HG03159 (cell line): ENCODE results near the gene SLC10A4.
"Not testable (repeated sequence)": the region's sequence is repeated elsewhere in the genome, so short reads cannot be mapped to it uniquely, and the experiment has no call there.

ENCODE experiments used
- ATAC-seq: cut with Tn5 transposase; IDR thresholded peaks from one replicate; pipeline ENCODE4 v1.9.1; 2021; ENCODE audit warnings: mild to moderate bottlenecking, moderate library complexity; ENCODE audit not compliant: unreplicated experiment

Gene SLC10A4, protein sequence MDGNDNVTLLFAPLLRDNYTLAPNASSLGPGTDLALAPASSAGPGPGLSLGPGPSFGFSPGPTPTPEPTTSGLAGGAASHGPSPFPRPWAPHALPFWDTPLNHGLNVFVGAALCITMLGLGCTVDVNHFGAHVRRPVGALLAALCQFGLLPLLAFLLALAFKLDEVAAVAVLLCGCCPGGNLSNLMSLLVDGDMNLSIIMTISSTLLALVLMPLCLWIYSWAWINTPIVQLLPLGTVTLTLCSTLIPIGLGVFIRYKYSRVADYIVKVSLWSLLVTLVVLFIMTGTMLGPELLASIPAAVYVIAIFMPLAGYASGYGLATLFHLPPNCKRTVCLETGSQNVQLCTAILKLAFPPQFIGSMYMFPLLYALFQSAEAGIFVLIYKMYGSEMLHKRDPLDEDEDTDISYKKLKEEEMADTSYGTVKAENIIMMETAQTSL

DNA sequence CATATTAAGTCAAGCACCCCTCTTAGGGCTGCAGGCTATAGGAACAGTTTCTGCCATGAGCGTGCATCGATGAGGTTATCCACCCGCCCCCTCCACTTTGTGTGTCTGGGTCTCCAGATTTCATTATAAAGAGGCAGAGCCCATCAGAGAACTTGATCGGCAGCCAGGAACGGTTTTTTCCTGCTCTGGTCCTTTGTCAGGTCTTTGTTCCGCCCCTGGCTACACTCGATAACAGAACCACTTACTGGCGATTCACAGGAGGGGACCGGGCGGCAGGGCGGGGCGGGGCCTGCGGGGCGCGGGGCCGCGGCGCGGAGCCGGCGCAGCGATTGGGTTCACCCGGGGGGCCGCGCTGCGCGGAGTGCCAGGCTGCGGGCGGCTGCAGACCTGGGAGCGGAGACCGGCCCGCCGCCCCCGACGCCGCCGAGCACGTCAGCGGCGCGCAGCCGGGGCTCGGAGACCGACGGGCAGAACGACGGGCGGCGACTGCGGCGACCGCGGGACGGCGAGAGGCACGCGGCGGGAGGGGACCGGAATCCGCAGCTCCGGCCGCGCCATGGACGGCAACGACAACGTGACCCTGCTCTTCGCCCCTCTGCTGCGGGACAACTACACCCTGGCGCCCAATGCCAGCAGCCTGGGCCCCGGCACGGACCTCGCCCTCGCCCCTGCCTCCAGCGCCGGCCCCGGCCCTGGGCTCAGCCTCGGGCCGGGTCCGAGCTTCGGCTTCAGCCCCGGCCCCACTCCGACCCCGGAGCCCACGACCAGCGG, at the start of gene SLC10A4:
Gene SLC10A4, plus strand, starts transcription at position 338 of the 771 bp plus-strand sequence. Its CDS starts 219 bp downstream, at position 557.
- ATAC-seq = no peak

DNA sequence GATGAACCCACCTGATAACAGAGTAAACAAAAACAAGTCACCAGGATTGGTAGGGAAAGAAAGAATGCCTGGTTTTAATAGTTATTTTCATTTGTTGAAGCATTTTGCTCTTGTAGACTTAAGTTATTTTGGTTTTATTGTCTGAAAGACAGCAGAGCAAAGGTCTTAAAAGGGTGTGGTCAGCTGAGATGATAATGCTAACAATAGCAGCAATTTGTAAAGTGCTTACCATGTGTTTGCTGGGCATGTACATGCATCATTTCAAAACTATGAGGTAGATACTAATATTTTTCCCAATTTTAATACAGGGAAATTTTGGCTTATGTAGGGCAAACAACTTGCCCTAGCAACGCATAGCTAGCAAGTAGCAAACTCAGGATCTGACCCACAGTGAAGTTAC, 46.8 kb upstream of the SLC10A4 start:
- no peak for ATAC-seq

DNA sequence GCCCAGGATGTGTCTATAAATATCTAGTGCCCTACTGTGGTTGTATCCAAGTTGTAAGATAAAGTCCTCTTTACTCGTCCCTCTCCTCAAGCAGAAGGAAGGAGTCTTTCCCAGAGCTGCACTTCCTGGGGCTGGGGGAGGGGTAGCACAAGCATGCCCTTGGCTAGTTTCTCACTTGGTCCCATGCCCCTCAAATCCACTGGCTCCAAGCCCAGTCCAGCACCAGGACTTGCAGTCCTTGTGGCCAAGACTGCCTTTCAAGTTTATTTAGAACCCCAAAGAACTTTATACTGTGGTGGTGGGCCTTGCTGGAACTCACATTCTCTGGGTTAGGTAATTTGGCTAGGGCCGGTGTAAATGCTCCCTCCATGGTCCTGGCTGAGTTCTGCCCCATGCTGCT, 43.2 kb upstream of the SLC10A4 start:
- ATAC-seq = no peak

DNA sequence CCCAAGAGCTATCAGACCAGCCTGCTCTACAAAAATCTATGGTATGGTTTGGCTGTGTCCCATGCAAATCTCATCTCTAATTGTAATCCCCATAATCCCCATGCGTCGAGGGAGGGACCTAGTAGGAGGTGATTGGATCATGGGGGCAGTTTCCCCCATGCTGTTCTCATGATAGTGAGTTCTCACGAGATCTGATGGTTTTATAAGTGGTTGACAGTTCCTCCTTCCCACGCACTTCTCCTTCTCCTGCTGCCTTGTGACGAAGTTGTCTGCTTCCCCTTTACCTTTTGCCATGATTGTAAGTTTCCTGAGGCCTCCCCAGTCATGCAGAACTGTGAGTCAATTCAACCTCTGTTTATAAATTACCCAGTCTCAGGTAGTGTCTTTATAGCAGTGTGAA, 42.2 kb upstream of the SLC10A4 start:
- not testable (repeated sequence) for ATAC-seq

DNA sequence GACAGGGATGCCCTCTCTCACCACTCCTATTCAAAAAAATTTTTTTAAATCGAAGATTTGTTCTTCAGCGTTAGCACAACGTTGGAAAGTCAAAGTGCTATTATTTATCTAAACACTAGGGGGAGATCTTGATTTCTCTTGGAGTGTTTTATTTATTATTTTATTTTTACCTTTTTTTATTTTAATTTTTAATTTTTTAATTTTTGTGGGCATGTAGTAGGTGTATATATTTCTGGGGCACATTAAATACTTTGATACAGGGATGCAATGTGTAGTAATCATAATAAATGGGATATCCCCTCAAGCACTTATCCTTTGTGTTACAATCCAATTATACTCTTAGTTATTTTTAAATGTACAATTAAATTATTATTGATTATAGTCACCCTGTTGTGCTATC, 37.4 kb upstream of the SLC10A4 start:
- ATAC-seq = no peak

DNA sequence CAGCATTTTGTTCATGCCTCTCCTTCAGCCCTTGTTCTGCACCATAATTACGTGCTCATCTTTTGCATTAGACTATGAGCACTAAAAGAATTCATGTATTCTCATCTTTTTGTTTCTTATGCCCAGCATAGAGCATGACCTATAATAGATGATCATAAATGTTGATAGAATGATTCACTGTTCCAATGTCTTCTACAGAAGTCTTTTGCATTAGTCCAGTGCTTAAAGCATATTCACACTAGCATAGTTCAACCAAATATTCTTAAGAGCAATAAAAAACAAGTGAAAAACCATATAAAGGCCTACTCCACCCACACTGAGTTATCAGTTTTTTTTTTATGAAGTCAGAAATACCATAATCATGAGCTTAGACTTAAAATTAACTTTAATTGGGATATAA, 36.5 kb upstream of the SLC10A4 start:
- no peak for ATAC-seq

DNA sequence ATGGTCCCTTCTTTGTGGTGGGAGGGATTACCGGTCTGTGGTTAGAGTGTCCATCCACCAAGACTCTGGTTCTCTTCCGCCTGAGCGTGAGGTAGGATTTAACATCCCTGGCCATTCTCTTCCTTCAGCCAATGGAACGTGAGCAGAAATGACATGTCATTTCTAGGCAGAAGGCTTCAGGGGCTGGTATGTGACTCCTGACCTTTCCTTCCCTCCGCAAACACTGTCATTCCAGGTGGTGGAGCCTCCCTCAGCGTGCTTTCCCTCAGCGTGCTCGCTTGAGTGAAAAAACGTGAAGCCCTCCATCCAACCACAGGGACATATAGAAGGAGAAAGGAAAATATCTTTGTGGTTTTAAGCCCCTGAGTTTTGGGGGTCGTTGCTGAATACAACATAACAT, 34.0 kb upstream of the SLC10A4 start:
- ATAC-seq = no peak

DNA sequence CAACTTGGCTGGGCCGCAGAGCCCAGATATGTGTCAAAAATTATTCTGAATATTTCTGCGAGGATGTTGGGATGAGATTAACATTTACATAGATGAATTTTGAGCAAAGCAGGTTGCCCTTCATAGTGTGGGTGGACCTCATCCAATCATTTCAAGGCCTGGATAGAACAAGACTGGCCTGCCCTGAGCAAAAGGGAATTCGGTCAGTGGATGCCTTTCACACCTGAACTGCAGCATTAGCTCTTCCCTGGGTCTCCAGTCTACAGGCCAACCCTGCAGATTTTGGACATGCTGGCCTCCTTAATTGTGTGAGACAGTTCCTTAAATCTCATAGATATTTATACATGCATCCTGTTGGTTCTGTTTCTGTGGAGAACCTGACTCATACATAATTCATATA, 32.4 kb upstream of the SLC10A4 start:
- no peak for ATAC-seq

DNA sequence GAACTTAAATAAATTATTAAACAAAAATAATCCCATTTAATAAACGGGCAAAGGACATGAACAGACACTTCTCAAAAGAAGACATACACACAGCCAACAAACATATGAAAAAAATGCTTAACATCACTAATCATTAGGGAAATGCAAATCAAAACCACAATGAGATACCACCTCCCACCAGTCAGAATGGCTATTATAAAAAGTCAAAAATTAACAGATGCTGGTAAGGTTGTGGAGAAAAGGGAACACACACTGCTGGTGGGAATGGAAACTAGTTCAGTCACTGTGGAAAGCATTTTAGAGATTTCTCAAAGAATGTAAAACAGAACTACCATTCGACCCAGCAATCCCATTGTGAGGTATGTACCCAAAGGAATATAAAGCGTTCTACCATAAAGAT, 31.5 kb upstream of the SLC10A4 start:
- not testable (repeated sequence) for ATAC-seq

DNA sequence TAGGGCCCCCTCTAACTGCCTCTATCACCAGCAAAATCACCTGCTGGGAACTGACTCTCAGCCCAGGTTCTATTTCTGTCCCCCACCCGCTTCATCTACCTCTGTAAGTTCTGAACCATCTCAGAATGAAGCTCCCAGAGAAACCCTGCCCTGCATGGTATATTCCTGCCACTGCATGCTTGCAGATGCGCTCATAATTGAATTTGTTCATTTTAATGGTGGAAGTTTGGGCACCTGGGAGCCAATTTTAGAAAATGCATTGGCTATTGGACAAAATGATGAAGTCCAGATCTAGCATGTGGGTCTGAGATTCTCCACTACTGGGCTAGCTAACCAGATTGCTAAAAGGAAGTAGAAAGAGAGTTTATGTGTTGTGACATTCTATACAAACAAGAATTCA, 28.6 kb upstream of the SLC10A4 start:
- no peak for ATAC-seq

DNA sequence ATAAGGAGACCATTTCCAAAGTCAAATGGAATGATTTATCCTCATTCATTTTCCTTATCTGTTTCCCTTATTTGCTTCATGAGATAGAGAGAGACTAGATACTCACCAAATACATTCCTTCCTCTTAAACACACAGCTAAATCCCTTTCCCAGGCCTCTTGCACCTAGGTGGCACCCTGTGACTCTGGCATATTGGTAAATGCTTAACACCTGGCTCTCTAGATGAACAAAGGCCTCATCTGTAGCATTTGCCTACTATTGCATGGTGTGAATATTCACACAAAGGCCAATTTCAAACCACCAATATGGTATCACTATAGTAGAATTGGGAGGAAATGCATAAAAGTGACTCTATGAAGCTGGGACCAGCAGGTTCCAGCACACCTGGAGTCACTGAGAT, 22.1 kb upstream of the SLC10A4 start:
- ATAC-seq = no peak

DNA sequence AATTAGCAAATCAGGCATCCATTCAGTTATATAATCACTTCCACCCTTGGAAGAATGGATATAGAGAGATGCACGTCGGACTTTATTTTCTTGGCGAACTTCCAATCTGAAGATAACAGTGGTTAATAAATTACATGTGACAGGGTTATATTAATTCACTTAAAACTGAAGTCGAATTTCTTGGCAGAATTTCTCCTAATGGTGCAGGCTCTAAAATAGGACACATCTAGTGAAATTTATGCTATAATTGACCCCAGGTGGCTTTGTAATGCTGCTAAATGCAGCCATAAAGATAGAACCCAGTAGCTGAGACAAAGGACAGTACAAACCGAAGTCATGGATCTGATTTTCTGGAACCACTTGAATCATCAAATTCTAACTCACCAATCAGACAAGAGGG, 20.8 kb upstream of the SLC10A4 start:
- ATAC-seq = no peak

DNA sequence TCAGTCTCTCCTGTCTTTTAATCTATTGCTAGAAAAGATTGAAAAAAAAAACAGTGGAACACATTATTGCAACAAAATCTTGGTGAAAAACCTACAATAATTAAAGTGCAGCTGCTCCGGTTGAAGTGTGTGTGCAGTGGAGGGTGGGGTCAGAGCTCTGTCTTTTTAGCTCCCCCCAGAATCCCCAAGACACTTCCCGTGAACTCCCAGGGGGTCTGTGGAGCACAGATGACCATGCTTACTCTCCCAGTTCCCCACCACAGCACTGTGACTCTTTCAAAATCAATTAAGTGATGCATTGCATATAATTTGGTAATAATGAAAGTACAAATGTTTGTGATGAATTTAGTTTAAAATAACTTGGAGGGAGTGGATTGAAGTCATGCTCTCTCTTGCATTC, 15.7 kb upstream of the SLC10A4 start:
- no peak for ATAC-seq

DNA sequence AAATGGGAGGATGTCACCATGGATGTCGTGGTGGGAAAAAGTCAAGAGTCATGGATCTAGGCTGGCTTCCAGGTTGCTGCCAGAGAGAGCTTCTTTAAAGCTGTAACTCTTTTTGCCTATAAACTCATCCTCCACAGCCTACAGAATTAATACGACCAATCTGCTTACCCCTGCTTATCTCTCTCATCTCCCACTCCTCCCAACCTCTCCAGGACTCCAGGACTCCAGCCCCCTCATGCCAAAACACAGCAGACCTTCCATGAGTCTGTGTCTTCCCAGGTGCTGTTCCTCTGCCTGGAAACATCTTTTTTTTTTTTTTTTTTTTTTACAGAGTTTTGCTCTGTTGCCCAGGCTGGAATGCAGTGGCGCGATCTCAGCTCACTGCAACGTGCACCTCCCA, 15.3 kb upstream of the SLC10A4 start:
- no peak for ATAC-seq

DNA sequence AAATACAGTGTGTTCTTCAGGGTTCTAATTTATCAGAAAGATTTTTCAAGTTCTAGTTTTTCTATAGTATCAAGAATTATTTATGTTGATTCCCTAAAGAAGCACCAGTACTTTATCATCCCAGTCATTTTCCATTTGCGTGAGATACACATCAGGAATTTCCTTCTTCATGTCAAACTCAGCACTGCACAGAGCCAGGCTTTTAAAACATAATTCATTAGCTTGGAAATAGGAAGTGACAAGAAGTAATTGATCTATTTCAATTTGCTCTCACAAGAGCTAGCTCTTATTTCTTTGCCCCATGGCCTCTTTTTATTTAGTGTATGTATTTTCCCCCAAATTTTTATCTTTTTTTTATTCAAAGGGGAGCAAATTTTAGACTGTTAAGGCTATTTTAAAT, 13.0 kb upstream of the SLC10A4 start:
- ATAC-seq = no peak

DNA sequence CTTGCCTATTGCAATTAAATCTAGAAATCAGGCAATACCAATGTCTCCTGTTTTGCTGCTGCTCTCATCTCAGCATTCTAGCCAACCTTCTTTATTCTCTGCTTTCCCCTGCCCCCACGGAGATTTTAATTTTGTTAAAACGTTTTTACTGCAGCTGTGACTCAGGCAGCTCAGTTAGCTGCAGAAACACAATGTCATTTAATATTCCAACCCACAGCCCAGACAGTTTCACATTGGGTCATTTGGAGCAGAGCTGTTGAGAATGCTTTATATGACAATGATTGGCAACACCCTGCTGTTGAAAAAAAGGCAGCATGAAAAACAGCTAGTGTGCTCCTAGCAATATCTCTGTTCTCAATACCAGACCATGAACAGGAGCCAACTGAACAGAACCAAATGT, 12.6 kb upstream of the SLC10A4 start:
- ATAC-seq = no peak

DNA sequence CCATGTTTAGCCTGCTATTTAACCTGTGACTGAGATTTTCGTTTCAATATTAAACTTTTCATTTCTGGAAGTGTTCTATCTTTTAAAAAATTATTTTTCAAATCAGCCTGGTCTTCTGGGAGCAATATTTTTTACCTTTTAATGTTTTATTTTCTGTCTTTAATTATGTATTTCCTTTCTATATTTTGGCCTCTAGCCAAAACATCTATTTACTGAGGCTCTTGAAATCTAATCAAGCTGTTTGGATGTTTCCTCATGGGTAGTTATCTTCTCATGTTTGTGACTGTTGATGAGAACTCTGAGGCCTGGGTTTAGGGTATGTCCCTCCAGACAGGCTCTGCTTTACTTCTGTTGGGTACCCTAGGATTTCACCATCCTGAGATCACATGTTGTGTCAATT, 10.3 kb upstream of the SLC10A4 start:
- ATAC-seq = no peak

DNA sequence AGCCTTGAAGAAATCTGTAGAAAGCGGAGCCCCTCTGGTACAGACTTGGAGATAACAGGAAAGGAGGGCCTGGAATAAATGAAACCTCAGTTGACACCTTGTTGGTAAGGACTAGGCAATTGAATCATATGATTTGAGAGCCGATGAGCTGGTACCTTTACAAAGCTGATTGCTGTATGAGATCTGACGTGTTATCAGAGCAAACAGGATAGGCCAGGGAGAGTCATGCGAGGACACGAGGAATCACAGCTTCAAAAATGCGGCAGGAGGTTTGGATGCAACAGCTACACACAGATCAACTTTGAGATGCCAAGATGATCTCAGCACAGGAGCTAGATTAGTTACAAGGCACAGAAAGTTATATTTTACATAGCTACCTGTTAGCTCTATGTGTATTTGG, 7.4 kb upstream of the SLC10A4 start:
- ATAC-seq = no peak

DNA sequence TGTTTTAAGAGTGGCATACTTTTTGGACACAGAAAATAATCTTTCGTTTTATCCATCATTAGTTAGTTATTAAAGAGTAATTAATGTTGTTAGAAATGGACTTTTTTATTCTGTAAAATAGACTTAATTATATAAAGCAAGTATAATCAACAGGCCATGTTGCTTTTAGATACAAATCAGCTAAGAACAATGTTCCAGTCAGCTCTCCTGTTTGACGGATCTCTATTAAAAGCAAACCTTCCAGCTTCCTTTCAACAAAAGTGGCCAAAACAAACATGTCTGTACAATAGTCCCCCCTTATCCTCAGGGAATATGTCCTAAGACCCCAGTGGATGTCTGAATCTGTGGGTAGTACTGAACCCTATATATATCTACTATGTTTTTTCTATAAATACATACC, 4.9 kb upstream of the SLC10A4 start:
- no peak for ATAC-seq

DNA sequence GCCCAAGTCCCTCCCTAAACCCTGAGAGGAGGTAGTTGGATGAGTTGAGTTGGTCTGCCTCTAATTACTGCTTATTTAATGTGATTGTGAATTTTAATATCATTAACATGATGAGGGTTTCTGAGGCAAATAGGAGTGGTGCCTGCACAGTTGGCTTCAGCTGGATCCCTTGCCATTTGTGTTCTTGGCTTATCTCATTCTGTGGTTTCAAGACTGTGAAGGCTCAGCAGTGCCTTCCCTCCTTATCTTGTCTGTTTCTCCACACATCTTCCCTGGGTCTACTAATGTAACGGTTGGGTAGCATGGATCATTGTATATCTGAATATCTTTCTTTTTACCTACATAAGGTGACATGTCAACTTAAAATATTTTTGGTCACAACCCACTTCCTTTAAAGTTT, 1.6 kb upstream of the SLC10A4 start:
- no peak for ATAC-seq

DNA sequence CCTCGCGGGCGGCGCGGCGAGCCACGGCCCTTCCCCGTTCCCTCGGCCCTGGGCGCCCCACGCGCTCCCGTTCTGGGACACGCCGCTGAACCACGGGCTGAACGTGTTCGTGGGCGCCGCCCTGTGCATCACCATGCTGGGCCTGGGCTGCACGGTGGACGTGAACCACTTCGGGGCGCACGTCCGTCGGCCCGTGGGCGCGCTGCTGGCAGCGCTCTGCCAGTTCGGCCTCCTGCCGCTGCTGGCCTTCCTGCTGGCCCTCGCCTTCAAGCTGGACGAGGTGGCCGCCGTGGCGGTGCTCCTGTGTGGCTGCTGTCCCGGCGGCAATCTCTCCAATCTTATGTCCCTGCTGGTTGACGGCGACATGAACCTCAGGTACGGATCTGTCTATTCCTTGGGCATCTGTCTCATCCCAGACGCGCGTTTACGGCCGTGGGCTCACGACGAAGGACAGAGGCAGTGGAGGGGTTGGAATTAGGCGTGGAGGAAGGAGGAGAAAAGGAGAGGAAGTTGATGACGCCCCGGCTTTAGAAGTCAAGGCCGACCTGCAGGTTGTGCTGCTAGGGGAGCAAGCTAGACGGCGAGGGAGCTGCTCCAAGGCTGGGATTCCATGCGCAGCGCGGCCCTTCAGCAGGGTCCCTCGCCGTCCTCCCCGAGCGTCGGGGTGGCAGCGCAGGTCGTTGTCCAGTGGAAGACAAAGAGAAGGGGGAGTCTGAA, 792 bp downstream of the SLC10A4 start:
- ATAC-seq = no peak
